Dermis microvascular lymphatic vessel endothelial cell (primary cell): ENCODE results near the gene LYZ. TPM values are rescaled to one million over a fixed set of nuclear protein-coding genes. Genes with fewer than 3 reads are reported as not detected.
"Not testable (repeated sequence)": the region's sequence is repeated elsewhere in the genome, so short reads cannot be mapped to it uniquely, and the experiment has no call there.

ENCODE experiments used
- DNase-seq, 2 donors: peaks; one replicate each; pipeline versions ENCODE4 v3.0.0 to v3.0.0-alpha.2; 2010; ENCODE audit warnings: low read depth in 2 of 2
- total RNA-seq: library from RNA; depleted of rRNA; stranded (reverse); fragments of >200 nt; gene quantifications from 2 replicates; pipeline ENCODE4 v1.2.1, GENCODE V29; 2014

LYZ gene
- total RNA-seq, result under 0.01 TPM in 1 of 2 replicates, not detected in the other

DNA sequence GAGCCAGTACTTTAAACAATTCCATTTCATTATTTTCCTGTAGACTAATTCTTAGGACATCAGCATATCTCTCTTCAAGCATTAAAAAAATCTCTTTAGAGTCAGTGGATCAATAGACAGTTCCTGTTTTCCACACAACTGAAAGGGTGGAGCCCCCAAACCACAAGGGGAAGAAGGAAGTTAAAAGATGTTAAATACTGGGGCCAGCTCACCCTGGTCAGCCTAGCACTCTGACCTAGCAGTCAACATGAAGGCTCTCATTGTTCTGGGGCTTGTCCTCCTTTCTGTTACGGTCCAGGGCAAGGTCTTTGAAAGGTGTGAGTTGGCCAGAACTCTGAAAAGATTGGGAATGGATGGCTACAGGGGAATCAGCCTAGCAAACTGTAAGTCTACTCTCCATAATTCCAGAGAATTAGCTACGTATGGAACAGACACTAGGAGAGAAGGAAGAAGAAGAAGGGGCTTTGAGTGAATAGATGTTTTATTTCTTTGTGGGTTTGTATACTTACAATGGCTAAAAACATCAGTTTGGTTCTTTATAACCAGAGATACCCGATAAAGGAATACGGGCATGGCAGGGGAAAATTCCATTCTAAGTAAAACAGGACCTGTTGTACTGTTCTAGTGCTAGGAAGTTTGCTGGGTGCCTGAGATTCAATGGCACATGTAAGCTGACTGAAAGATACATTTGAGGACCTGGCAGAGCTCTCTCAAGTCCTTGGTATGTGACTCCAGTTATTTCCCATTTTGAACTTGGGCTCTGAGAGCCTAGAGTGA, at the start of gene LYZ:
LYZ (plus strand) TSS at position 220 of the 777 bp plus-strand sequence; CDS start at position 248, 28 bp downstream.
- no peak for DNase-seq

DNA sequence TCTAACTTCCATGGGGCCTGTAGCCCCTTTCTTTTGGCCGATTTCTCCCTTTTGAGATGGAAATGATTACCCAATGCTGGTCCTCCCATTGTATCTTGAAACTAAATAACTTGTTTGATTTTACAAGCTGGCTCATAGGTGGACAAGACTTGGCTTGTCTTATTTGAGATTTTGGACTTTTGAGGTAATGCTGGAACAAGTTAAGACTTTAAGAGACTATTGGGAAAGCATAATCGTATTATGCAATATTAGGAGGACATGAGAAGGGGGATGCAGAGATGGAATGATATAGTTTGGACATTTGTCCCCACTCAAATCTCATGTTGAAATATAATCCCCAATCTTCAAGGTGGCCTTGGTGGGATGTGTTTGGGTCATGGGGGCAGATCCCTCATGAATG, 49.2 kb upstream of the LYZ start:
- no peak for DNase-seq

DNA sequence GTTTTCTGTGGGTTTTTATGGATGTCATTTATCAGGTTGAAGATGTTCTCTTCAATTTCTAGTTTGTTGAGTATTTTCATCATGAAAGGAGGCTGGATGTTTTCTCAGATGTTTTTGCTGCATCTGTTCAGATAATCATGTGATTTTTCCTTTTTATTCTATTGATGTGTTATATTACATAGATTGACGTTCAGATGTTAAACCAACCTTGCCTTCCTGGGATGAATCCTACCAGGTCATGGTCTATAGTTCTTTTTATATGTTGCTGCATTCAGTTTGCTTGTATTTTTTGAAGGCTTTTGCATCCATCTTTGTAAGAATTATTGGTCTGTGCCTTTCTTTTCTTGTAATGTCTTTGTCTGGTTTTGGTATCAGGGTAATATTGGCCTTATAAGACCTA, 43.9 kb upstream of the LYZ start:
- no peak for DNase-seq

DNA sequence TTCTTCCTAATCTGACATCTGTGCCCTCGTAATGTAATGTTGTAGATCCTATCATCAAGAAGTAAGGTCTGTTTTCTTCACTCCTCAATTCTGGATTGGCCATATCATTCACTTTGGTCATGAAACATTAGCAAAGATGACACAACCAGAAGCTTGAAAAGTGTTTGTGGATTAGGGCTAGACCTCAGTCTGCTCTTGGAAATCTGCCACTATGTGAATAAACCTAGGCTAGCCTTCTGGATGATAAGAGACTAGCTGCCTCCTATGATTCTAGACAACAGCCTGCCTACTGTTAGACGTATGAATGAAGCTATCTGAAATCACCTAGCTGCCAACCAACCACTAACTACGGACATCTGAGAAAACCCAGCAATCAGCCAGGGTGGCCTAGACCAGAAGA, 38.7 kb upstream of the LYZ start:
- no peak for DNase-seq

DNA sequence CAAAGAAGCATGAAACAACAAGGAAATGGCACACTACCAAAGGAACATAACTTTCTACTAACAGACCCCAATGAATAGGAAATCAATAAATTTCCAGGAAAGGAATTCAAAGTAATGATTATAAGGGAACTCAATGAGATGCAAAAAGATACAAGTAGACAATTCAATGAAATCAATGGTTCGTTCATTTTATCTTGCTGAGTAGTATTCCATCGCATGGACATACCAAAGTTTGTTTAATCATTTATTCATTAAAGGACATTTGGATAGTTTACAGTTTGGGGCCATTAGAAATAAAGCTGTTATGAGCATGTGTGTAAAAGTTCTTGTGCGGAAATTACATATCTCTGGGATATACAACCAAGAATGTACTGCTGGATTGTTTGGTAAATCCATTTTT, 35.0 kb upstream of the LYZ start:
- no peak for DNase-seq

DNA sequence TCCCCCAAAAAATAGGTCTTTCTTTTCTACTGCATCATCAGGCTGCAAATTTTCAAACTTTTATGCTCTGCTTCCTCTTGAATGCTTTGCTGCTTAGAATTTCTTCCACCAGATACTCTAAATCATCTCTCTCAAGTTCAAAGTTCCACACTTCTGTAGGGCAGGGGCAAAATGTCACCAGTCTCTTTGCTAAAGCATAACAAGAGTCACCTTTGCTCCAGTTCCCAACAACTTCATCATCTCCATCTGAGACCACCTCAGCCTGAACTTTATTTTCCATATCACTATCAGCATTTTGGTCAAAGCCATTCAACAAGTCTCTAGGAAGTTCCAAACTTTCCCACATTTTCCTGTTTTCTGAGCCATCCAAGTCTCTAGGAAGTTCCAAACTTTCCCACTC, 31.4 kb upstream of the LYZ start:
- not testable (repeated sequence) for DNase-seq

DNA sequence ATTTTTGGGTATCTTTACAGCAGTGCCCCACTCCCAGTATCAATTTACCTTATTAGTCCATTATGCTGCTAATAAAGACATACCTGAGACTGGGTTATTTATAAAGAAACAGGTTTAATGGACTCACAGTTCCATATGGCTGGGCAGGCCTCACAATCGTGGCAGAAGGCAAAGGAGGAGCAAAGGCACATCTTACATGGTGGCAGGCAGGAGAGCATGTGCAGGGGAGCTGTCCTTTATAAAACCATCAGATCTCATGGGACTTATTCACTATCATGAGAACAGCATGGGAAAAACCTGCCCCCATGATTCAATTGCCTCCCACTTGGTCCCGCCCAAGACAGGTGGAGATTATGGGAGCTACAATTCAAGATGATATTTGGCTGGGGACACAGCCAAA, 30.9 kb upstream of the LYZ start:
- not testable (repeated sequence) for DNase-seq

DNA sequence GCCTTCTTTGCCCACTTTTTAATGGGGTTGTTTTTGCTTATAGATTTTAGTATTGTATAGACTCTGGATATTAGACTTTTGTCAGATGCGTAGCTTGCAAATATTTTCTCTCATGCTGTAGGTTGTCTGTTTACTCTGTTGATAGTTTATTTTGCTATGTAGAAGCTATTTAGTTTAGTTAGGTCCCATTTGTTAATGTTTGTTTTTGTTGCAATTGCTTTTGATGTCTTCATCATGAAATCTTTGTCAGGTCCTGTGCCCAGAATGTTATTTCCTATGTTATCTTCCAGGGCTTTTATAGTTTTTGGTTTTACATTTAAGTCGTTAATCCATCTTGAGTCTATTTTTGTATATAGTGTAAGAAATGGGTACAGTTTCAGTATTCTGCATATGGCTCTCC, 30.0 kb upstream of the LYZ start:
- DNase-seq, result no peak

DNA sequence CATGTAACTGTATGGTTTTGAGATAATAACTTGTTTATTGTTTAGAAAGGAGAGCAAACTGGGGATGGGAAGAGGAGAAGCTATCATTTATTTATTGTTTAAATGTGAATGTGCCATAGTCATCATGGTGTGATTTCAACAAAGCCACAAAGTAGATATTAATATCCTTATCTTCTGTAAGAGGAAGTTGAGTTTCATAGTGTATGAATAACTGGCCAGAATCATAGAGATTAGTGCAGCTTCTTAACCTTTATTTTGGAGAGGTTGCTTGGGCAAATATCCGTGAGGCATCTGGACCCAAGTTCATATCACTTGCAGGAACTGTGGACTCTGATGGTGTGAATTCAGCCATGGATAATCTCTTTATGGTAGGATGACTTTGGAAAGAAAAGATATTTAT, 26.8 kb upstream of the LYZ start:
- DNase-seq, result no peak

DNA sequence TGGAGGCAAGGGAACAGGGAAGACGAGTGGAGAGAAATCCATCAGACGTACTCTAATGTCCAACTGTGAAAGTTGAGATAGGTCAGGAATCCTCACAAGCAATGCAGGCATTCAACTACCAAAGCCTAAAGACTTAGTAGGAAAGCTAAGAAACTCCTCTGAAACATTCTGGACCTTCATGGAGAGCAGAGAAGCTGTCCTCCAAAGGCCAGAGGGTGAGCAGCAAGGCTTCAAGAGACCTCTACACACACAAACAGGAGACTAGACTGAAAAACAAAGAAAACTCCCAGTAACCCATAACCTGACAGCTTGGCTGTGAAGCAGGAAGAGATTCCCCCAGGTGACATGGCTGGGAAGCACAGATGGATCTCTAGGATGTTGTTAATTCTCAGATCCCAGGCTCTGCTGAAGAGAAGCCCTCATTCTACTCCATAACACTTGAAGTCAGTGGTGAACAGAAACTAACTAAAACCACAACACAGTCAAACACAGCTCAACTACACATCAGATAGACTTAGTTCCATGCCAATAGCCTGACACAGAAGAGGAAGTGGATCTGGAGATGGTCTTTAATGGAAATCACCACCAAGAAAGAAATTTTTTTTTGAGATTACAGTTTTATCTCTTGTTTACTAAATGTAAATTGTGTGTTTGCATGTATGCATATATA, 23.2 kb upstream of the LYZ start:
- no peak for DNase-seq

DNA sequence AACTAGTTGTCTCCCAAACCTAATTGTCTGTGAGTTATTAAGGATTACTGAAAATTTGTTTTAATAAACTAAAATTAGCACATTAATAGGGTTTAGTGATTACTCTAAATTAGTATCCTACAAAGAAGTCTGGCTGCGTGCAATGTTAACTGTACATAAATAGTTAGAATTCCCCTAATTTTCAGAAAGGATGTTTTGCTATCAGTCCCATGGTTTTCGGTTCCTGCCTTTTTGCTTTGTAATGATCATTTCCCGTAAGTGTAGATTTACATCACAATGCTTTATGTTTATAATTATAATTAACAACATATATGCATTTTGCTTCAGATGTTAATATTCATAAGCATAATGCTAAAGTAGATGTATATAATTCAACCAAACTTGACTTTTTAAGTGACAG, 19.8 kb upstream of the LYZ start:
- DNase-seq, result no peak

DNA sequence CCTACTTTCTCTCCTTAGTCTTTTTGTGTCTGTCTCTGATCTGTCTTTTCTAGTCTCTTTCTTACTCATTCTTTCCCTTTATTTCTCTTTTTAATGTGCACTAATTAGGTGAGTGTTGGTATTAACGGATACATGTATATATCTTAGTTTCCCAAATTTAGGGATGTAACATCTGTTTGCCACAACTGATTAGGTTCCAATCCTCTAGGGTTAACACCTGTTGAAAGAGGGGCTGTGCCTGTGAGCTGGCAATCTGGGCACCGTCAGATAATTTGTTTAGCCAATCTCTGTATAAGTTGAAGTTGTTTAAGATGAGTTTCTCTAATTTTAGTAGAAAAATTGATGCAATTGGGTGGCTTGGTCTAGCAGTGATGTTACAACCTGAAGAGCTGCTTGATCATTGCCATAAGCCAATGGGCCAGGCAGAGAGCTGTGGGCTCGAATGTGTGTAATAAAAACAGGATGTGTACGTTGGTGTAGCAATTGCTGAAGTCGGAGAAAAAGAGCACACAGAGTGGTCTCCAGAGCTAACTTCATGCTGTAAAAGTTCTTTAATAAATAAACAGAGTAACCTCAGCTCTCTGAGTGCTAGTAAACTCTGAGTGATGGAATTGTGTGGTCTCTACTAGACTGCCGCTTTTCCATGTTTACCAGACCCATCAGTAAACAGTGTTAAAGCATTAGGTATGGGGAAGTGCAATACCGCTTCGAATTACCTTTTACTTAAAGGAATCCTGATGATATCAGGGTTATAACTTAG, 18.3 kb upstream of the LYZ start:
- no peak for DNase-seq

DNA sequence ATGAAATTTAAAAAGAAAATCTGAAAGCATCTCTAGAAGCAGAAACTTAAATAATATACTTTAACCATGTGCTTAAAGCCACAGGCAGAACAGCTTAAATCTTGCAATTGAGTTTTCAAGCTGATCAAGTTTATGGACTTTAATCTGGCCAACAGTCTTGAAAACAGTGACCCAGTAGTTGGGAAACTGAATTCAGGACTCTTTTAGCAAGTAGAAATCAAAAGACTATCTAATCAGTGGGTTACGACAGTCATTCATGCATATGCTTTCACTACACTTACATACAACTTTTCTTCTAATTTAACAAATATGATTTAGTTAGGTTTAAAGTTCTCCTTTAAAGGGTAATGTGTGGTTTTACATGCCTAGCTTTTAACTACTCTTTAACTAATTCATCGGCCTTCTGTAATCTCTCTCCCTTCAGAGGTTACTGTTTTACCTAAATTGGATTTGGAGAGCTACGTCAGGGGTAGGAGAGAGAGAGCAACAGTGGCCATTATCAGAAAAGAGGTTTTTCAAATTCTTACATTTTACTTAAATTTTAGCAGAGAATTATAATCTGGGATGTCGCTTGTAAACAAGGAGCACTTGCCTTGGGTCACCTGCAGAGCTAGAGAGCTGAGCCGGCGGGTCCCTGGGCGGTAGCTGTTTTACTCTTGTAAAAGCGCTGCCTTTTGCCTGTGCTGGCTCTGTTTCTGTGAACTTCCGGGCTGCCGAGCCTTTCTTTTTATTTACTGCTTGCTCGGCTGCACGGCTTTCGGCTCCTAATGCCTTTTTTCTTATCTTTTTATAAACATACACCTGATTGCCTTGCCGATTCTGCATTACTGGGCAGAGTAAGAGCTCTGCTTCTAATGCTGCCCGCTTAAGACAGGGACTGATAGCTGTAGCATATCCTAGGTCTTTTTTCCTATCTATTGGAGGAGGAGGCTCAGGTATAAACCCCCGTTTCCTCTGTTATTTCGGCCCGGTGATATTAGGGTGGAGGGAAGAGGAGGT, 17.4 kb upstream of the LYZ start:
- peak in 1 of 2 donors; percentile 5 for DNase-seq

DNA sequence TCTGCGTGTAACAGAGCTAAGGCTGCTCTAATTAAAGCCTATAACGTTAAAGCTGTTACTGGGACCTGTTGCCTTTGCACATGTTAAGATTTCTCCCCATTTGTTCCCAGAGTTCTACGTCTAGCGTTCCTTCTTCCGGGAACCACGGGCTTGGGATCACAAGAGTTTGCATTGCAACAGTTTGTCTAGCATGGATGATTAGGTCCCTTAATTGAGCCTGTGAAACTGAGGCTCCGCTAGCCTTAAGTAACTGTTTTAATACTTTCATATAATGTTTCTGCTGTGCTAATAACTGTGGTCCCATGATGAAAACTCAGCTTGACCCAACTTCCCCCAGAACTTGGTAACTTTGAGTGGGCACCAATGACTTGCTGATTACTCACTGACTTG, 16.7 kb upstream of the LYZ start:
- DNase-seq, result no peak

DNA sequence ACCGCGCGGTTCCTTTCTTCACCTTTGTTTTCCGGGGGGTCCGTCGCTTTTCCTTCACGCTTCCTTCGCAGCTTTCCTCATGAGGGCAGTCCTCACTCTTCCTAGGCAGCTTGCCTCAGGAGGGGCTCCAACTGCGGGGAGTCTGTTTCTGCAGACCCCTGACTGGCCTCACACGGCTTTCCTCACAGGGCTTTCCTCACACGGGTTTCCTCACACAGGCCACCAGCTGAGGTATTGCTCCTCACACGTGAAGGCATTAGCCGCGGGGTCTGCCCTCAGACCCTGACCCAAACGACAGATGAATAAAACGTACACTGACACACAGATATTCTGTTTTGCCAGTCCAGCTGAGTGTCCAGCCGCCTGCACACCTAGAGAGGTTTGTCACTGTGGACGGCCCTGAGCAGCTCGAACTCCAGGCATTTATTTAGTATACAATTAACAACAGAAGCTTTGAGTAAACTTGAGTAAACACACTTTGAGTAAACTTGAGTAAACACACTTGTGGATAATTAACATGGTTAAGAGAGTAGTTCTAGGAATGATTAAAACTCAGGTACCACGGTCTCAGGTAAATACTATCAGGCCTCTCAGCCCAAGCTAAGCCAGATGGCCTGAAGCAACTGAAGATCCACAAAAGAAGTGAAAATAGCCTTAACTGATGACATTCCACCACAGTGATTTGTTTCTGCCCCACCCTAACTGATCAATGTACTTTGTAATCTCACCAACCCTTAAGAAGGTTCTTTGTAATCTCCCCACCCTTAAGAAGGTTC, 16.1 kb upstream of the LYZ start:
- no peak for DNase-seq

DNA sequence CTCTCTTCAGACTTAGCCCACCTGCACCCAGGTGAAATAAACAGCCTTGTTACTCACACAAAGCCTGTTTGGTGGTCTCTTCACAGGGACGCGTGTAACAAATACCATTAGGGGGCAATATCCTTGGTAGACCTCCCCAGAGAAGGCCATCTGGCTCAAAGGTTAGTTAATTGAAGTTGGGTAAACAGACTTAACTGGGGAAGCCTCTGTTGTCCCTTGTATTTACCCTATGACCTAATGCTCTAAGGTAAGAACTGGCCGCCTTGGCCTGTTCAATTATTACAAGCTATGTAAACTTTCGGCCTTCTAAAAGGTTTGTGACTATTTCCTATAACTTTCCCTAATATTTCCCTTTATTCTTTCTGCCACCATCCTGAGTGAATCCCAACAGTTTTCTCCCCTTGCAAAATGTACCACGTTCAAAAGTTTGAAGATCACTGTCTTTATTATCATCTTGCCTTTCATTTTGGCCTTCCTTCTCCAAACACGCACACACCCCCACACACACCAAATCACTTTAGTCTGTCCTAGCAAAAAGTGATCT, 15.3 kb upstream of the LYZ start:
- DNase-seq, result no peak

DNA sequence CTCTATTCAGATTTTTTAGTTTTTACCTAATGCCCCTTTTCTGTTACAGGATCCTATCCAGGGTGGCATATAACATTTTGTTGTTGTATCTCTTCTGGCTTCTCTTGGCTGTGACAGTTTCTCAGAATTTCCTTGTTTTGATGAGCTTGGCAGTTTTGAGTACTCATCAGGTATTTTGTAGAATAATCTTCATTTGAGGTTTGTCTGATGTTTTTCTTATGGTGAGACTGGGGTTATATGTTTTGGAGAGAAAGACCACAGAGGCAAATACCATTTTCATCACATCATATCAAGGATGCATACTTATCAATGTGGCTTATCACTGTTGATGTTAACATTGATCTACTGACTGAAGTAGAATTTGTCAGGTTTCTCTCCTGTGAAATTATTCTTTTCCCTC, 14.0 kb upstream of the LYZ start:
- no peak for DNase-seq

DNA sequence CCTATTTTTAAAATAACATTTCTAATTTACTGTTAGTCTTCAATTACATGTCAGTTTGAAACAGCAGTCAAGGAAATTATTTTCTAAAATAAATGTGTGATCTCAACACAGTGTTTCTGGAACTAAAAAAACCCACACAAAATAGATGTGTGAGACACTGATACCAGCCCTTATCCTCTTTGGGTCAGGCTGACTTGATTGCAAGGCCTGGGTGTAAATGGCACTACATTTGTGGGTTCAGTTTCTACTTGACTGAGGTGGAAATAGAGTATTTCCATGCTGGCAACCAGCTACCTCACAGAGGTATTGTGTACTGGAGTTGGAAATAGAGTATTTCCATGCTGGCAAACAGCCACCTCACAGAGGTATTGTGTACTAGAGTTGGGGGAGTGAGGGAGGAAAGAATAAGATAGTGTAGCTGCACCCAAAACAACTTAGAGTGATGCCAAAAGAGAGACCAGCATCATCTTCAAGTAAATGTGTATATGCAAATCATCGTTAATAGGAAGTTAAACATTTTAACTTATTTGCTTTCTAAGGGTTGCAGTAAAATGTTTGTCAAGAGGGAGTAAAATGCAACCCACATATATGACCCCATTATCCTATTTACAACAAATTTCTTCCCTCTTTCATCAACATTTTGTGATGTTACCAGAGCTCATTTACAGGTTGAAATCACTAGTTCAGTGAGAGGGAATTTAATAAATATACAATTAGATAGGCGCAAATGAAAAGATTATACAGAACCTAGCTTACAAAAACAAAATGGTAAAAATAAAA, 10.7 kb upstream of the LYZ start:
- peak in 1 of 2 donors; percentile 1 for DNase-seq

DNA sequence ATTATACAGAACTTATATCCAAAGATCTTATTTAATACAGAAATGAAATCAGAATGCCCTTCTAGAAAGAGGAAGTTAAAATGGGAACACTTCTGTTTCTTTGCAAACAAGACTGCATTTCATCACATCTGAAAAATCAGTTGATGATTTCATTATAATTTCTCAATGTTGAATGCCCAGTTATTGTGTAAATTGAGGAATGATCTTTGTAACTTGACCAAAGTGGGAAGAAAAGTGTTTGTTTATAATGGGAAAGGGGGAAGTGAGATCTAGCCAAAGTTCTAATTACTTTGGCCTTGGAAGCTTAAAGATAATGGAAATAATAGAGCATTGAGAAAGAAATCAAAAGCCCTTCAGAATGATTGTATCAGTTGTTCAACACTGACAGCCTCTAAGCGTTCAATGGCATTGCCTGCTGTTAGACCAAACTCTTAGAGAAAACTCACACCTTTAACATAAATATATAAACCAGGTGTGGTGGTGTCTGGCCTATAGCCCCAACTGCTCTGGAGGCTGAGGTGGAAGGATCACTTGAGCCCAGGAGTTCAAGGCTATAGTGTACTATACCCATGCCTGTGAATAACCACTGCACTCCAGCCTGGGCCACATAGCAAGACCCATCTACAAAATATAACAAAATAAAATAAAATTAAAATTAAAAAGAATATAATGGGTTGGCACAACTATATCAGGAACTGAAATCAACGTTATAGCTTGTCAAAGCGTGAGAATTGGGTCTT, 9.9 kb upstream of the LYZ start:
- no peak for DNase-seq
